Measurements from ENCODE around the gene FAM98C.

- TF ChIP-seq CTCF (IDR thresholded peaks at IDR 0.05) = no peak
- no peak for TF ChIP-seq POLR2A (IDR thresholded peaks at IDR 0.05)
These were observed 8.3 kb downstream of the FAM98C start for GRCh38 chr19:38411041-38411712.

Measured in right lobe of liver (tissue), 4 donors.